ENCODE results near the gene COX18. TPM values are rescaled to one million over a fixed set of nuclear protein-coding genes. Genes with fewer than 3 reads are reported as not detected.

Gene COX18
- total RNA-seq, 1 experiment from 2014 or later: 17.5 TPM

GRCh38 chr4:73053974-73054480 lies 15.5 kb downstream of the COX18 start:
- DNase-seq (ENCODE audit: low read depth): no peak

GRCh38 chr4:73053076-73053475 lies 16.4 kb downstream of the COX18 start:
- DNase-seq (ENCODE audit: low read depth): no peak

- DNase-seq (ENCODE audit: low read depth): no peak
These were observed 17.9 kb downstream of the COX18 start for GRCh38 chr4:73051625-73052024.

- DNase-seq (ENCODE audit: low read depth): no peak
These were observed 23.6 kb downstream of the COX18 start for GRCh38 chr4:73045879-73046278.

GRCh38 chr4:73037057-73037456 lies 32.5 kb downstream of the COX18 start:
- DNase-seq (ENCODE audit: low read depth): no peak

GRCh38 chr4:73036123-73036522 lies 33.4 kb downstream of the COX18 start:
- DNase-seq (ENCODE audit: low read depth): no peak

- no peak for DNase-seq (ENCODE audit: low read depth)
These were observed 34.6 kb downstream of the COX18 start for GRCh38 chr4:73034896-73035295.

- DNase-seq (ENCODE audit: low read depth): no peak
These were observed 40.9 kb downstream of the COX18 start for GRCh38 chr4:73028621-73029020.

- peak; percentile 49 for DNase-seq (ENCODE audit: low read depth)
These were observed 47.9 kb downstream of the COX18 start for GRCh38 chr4:73021634-73022033.

- peak; percentile 40 for DNase-seq (ENCODE audit: low read depth)
These were observed 50.0 kb downstream of the COX18 start for GRCh38 chr4:73019462-73020047.

- DNase-seq (ENCODE audit: low read depth): no peak
These were observed 50.9 kb downstream of the COX18 start for GRCh38 chr4:73018595-73018994.

- DNase-seq (ENCODE audit: low read depth): no peak
These were observed 56.2 kb downstream of the COX18 start for GRCh38 chr4:73013310-73013709.

- DNase-seq (ENCODE audit: low read depth): no peak
These were observed 56.8 kb downstream of the COX18 start for GRCh38 chr4:73012673-73013072.

GRCh38 chr4:73011629-73011985 lies 57.9 kb downstream of the COX18 start:
- no peak for DNase-seq (ENCODE audit: low read depth)

GRCh38 chr4:73010789-73011628 lies 58.5 kb downstream of the COX18 start:
- DNase-seq (ENCODE audit: low read depth): no peak

- DNase-seq (ENCODE audit: low read depth): no peak
These were observed 61.9 kb downstream of the COX18 start for GRCh38 chr4:73007526-73008100.

GRCh38 chr4:73006286-73006990 lies 63.1 kb downstream of the COX18 start:
- no peak for DNase-seq (ENCODE audit: low read depth)

- no peak for DNase-seq (ENCODE audit: low read depth)
These were observed 64.0 kb downstream of the COX18 start for GRCh38 chr4:73005514-73005913.
